NCI-H1092 treated with DMSO at 0.1 percent for 48 hours (cell line): ENCODE measurements around the gene RILPL2.
"Not testable (repeated sequence)": the region's sequence is repeated elsewhere in the genome, so short reads cannot be mapped to it uniquely, and the experiment has no call there.

Experiments
- DNase-seq: peaks from one replicate; lab custom pipeline; 2025; lab: John Stamatoyannopoulos, UW

RILPL2 gene

DNA sequence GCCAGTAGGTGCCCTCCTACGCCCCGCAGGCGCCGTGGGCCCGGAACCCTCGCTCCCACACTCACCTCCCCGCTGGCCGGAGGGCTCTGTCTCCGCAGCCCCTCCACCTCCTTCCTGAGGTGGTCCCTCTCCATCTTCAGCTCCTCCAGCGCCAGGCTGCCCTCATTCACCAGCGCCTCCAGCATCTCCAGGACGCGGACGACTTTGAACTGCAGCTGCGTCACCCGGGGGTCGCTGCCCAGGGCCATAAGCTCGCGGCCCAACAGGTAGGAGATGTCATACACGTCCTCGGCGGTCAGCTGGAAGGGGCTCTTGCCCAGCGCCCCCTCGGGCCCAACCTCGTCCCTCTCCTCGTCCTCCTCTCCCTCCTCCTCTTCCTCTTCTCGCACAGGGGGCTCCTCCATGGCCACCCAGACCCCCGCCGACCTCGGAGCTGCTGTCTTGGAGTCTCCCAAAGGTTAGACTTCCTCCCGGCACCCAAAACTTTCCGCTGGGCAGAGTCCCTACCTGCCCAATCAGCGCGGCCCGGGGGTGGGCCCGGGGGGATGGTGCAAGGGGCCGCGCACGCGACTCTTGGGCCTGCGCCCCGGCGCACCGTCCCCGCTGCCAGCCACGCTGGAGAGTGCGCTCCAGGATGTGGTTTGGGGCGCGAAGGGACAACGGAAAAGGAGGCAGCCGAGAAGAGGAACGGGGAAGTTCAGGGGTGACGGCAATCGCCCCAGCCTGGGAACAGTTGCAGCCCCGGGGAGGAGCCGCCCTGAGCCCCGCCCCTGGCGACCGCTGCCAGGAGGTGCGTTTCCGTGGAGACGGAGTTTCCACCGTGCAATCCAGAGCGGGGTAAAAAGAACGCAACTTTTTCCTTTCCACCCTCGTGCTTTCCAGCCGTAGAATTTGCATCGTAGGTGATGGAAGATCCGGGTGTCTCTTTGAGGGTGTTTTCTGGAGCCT lies at the start of gene RILPL2:
RILPL2 (minus strand) TSS at position 668 of the 948 bp plus-strand sequence; CDS start at position 404, 264 bp downstream.
- no peak for DNase-seq

DNA sequence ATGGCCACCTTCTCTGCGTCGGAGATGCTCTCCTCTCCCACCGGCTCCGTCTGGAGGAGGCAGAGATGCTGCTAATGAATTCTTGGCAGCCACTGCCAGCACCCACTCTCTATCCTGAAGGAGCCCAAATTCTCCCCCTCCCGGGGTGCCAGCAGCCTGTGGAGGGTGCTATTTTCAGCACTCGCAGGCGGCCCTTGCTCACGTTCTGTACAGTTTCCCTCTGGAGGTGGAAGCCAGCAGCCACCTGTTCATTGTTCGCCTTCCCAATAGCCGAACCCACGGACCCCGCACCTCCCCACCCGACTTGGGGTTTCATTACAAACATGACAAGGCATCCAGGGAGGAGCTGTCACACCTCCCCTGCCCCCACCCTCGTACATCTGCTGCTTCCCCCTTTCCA lies 49.3 kb upstream of the RILPL2 start:
- no peak for DNase-seq

DNA sequence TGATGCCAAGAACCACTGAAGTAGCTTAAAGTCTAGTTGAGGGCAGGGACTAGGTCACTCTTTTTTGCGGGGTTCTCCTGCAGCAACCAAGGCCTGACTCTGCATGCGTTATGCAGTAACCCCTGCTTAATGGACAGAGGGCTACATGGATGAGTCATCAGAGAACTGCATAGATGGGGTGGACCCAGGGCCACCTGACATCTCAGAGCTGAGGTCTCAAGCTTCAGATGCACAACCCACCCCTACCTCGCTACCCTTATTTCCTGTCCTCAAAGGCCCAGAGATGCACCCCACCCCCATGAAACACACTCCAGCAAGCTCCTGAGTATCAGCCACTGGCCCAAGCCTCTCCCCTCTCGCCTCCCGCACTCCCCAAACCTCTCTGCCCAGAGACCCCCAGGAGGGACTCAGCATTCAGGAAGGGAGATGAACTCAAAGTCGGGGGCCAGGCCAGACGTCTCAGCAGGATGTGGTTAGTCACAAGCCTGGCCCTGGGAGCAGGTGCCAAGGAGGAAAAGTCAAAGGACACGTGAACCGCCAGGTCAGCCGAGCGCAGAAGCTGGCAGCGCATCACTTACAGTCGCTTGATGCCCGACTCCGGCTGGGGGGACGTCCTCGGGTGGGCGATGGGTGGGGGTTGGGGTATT lies 47.2 kb upstream of the RILPL2 start:
- no peak for DNase-seq

- no peak for DNase-seq
Measured at GRCh38 chr12:123482876-123483275, 46.4 kb upstream of the RILPL2 start.

- not testable (repeated sequence) for DNase-seq
Measured at GRCh38 chr12:123481251-123481650, 44.8 kb upstream of the RILPL2 start.

DNA sequence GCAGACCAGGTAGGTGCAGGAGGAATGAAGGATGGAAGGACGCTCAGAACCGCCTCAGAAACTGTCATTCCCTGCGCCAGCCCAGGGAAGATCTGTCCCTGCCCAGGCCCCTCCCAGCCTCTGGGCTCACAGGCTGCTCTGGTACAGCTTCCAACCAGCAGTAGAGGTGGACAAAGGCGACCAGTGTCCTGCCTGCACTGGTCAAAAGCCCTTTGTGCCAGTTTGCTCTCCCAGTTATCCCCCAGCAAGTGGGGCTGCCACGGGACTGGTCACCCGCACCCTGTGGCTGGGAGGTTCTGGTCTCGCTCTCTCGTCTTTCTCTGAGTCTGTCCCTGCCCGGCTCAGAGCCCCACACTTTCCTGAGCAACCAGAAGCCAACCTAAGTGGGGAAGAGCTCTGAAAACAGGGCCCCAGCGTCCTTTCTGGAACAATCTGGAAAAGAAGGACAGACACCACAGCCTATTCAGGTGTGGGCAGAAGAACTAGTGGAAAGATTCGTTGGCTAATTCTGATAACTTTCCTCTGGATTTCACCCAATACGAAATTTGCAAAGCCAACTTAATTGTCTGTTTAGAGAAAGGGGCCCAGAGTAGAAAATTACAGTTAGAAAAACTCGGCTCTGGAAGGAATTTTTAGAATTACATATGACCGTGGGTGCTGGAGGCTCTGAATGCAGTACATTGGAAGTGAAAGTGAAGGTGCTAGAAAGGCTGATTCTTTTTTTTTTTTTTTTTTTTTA lies 43.1 kb upstream of the RILPL2 start:
- no peak for DNase-seq

GRCh38 chr12:123478762-123479161 lies 42.3 kb upstream of the RILPL2 start:
- DNase-seq: no peak

- no peak for DNase-seq
Measured at GRCh38 chr12:123478069-123478468, 41.6 kb upstream of the RILPL2 start.

DNA sequence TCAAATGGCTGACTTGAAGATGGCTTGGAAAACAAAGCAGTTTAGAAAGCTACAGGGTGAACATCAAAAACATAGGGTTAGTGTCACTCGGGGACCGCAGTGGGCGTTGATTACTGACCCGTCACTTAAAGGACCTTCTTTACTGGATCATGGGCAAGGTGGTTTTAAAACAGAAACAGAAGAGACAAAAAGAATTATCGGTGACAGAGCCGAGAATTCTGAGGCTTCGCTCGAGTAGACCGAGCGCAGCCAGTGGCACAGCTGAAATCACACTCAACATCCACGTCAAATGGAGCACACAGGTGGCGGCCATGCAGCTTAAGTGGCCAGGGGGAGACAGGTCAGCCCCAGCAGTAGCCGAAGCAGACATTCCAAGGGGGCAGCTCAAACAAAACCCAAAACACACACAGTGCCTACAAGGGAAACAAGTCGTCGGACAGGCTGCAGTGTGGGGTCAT lies 38.8 kb upstream of the RILPL2 start:
- no peak for DNase-seq

DNA sequence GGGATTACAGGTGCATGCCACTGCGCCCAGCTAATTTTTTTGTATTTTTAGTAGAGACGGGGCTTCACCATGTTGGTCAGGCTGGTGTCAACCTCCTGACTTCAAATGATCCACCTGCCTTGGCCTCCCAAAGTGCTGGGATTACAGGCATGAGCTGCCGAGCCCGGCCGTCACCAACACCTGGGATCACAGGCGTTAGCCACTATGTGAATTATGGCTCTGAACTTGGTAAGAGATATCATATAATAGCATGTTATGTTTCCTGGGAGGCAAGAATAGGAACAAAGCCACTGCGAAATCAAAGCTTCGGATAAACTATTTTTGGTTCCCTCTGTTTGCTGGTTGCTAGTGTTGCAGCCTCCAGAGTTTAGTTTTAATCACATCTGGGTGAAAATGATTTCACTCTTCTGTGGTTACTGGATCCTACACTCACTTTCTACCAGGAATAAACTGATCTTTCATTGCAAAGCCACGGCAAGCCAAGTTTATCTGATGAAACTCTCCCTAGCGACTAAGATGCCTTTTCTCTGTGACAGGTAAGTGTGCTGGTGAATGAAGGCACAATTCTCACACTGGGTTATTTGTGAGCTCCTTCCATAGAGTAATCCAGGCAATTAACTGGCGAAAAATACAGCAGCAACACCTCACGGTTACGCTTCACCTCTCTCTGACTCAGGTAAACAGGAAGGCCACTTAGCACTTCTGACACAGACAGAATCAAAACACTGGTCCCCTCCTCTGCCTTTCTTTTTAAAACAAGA lies 38.2 kb upstream of the RILPL2 start:
- no peak for DNase-seq

DNA sequence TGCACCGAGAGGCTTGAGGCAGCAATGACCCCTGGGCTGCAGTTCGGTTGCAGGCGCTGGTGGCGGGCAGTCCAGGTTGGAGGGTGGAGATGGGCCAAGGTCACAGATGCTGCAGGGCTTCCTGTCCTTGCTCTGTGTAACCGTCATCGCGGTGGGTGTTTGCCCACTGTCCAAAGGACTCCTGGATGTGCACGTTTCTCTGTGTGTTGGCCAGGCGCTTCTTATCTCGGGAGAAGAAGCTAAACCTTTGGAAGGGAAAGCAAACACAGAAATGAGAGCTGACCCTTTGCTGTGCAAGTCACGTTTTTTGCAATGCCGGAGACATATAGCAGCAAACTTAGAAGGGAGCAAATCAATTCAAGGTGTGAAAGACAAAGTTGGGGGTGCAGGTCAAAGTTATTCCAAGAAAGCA lies 36.0 kb upstream of the RILPL2 start:
- DNase-seq: no peak

DNA sequence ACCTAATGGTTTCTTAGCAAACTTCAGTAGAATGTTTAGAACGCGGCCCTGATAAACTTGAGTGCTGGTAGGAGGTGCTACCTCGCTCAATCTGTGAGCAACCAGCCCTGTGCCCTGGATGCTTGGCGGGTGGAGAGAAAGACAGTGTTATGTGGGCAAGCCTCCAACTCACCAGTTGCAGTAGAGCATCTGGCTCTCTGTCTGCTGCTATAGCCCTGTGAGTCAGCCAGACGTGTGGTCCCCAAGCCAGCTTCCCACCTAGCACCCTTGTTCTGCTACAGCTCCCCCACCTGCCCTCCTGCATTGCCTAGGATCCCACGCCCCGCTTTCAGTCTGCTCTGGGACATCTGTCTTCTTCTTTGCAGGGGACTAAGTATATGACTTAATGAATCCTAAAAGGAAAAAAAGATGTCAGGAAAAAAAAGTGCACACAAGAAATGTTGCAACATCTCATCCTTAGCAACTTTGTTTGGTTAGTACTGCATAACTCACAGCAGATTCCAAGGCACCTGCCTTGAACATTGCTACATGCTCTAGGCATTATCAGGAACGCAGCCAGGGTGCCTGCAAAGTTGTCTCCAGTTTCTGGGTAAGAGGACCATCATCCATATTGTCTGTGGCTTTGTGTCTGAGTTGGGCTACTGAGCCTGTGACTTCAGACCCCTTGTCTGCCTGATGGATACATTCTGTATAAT lies 35.0 kb upstream of the RILPL2 start:
- DNase-seq: no peak

- DNase-seq: no peak
Measured at GRCh38 chr12:123469978-123470377, 33.5 kb upstream of the RILPL2 start.

DNA sequence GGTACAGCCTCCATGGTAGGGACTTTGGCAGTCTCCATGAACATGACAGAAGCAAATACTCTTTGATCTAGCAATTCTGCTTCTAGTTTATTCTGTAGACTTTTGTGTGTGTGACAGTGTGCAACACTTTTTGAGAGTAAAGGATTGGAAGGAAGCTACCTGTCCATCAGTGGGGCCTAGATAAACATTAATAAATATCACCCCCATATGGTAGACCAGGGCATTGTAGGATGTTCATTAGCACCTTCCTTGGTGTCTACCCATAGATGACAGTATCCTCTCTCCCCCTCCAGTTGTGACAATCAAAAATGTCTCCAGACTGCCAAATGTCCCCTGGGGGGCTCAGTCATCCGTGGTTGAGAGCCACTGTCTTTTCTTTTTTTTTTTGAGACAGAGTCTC lies 32.3 kb upstream of the RILPL2 start:
- DNase-seq: no peak

GRCh38 chr12:123465084-123465483 lies 28.6 kb upstream of the RILPL2 start:
- no peak for DNase-seq

DNA sequence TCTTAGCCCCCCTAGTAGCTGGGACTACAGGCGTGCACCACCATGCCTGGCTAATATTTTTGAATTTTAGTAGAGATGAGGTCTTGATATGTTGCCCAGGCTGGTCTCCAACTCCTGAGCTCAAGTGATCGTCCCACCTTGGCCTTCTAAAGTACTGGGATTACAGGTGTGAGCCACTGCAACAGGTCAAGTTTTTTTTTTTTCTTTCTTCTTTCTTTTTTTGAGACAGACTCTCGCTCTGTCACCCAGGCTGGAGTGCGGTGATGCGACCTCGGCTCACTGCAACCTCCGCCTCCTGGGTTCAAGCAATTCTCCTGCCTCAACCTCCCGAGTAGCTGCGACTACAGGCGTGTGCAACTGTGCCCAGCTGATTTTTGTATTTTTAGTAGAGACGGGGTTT lies 26.7 kb upstream of the RILPL2 start:
- not testable (repeated sequence) for DNase-seq

- DNase-seq: peak; percentile 80
Measured at GRCh38 chr12:123457980-123458779, 21.7 kb upstream of the RILPL2 start, which contains the start of gene SNRNP35. TSS of gene SNRNP35 (plus strand) at chr12:123458139. CDS start at chr12:123465541, 7,402 bp downstream.

- DNase-seq: no peak
Measured at GRCh38 chr12:123453165-123453564, 16.7 kb upstream of the RILPL2 start.

- not testable (repeated sequence) for DNase-seq
Measured at GRCh38 chr12:123452276-123452550, 15.7 kb upstream of the RILPL2 start.

GRCh38 chr12:123450636-123451035 lies 14.2 kb upstream of the RILPL2 start:
- no peak for DNase-seq
